Activated T-helper 2 cell treated with anti-CD3 and anti-CD28 coated beads, Interferon-gamma antibody, Interleukin-2, Interleukin-4, amounts not matched to agents 10 μg/mL and 5 μg/mL and 100 μg/mL, durations not matched to agents 14 hours and 24 hours and 36 hours (primary cell): ENCODE data around the gene TMEM150B. TPM values are rescaled to one million over a fixed set of nuclear protein-coding genes. Genes with fewer than 3 reads are reported as not detected.
A peak's percentile ranks its signal among the peaks of the same experiment; 100 is the strongest.

Experiments used
- DNase-seq: peaks from one replicate; pipeline ENCODE4 v3.0.0; 2021; ENCODE audit warnings: low spot score
- H3K27ac Mint-ChIP-seq: one replicate; pipeline ENCODE4 v1.8.0; 2021; ENCODE audit warnings: mixed read lengths
- H3K27me3 Mint-ChIP-seq: one replicate; pipeline ENCODE4 v1.8.0; 2021; ENCODE audit warnings: low read depth, mixed read lengths
- H3K36me3 Mint-ChIP-seq: one replicate; pipeline ENCODE4 v1.8.0; 2021; ENCODE audit warnings: low read depth, mixed read lengths
- H3K4me1 Mint-ChIP-seq: one replicate; pipeline ENCODE4 v1.8.0; 2021; ENCODE audit warnings: low read depth, mixed read lengths
- H3K4me3 Mint-ChIP-seq: one replicate; pipeline ENCODE4 v1.8.0; 2021; ENCODE audit warnings: low read depth, mild to moderate bottlenecking, moderate library complexity, mixed read lengths
- H3K9me3 Mint-ChIP-seq: one replicate; pipeline ENCODE4 v1.8.0; 2021; ENCODE audit warnings: mixed read lengths
- intact Hi-C: fragments of 100-400 bp; cut with micrococcal nuclease; formaldehyde crosslinking; loops from one replicate; pipeline ENCODE4 v1.15.1; 2023
- total RNA-seq: library from RNA; stranded (reverse); gene quantifications from 2 replicates; pipeline ENCODE4 v1.2.3, GENCODE V29; 2022

TMEM150B gene
- total RNA-seq, 1 donor from 2014 or later = 0.46 TPM

- H3K4me1 Mint-ChIP-seq = peaks cover 16% of the 10 kb centered on the region
- peaks cover 3% of the 10 kb centered on the region for H3K27me3 Mint-ChIP-seq
- no peaks in the 10 kb centered on the region for H3K9me3 Mint-ChIP-seq
- intact Hi-C loops = no loop called here
- peaks cover 5% of the 10 kb centered on the region for H3K36me3 Mint-ChIP-seq
- peak; percentile 28 for DNase-seq
- H3K27ac Mint-ChIP-seq = peak within 1 kb of the TSS; percentile 15
- peak within 1 kb of the TSS; percentile 20 for H3K4me3 Mint-ChIP-seq
These were observed 41.4 kb downstream of the TMEM150B start, which contains the start of gene BRSK1 for GRCh38 chr19:55283548-55284377. BRSK1 (plus strand) TSS chr19:55283997; CDS start chr19:55284443, 446 bp downstream.

- Mint-ChIP-seq H3K36me3 (peaks cover 18% of the 10 kb centered on the region), H3K4me3 (peak within 1 kb of the TSS; percentile 100), H3K27me3 (peaks cover 3% of the 10 kb centered on the region), H3K9me3 (no peaks in the 10 kb centered on the region), H3K27ac (peak within 1 kb of the TSS; percentile 97), H3K4me1 (peaks cover 16% of the 10 kb centered on the region)
- peak; percentile 96 for DNase-seq
- intact Hi-C loops = loop anchor here (1.0 to 2.0 kb wide), 3 partner anchors 21 to 319 kb away; partner anchors contain the start of genes FIZ1, KMT5C and PPP6R1
These were observed 45.1 kb downstream of the TMEM150B start, which contains the start of gene HSPBP1 for GRCh38 chr19:55279770-55280643. HSPBP1 (minus strand) TSS chr19:55280110; CDS start chr19:55279608, 502 bp downstream.

GRCh38 chr19:55279340-55279739, 45.8 kb downstream of the TMEM150B start:
- Mint-ChIP-seq H3K27ac (peak overlapping the region; percentile 97), H3K36me3 (peaks cover 18% of the 10 kb centered on the region), H3K27me3 (peaks cover 3% of the 10 kb centered on the region), H3K9me3 (no peaks in the 10 kb centered on the region), H3K4me1 (peaks cover 16% of the 10 kb centered on the region), H3K4me3 (peak overlapping the region; percentile 100)
- no peak for DNase-seq
- intact Hi-C loops = no loop called here

DNA sequence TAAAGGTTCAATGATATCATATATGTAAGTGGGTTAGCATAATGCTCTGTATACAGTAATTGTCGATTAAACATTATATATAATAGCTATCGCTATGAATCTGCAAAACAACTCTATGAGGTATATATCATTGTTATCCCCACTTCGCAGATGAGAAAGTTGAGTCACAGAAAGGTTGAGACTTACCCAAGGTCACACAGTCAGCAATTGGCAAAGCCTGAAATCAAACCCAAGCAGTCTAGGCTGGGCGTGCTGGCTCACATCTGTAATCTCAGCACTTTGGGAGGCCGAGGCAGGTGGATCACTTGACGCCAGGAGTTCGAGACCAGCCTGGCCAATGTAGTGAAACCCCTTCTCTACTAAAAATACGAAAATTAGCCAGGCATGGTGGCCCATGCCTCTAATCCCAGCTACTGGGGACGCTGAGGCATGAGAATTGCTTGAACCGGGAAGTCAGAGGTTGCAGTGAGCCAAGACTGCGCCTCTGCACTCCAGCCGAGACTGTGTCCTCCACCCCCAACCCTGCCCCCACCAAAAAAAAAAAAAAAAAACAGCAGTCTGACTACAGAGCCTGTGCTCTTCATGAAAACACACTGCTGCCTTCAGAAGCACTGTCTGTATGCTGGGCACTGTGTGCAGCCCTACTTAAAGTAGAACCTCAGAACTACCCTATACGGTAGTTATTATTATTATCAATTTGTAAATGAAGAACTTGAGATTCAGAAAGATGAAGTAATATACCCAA, 46.6 kb downstream of the TMEM150B start:
- Mint-ChIP-seq H3K9me3 (no peaks in the 10 kb centered on the region), H3K27ac (no peak overlapping the region), H3K4me1 (peaks cover 16% of the 10 kb centered on the region)

GRCh38 chr19:55277494-55277893, 47.6 kb downstream of the TMEM150B start:
- H3K4me3 Mint-ChIP-seq = no peak overlapping the region
- H3K27ac Mint-ChIP-seq = no peak overlapping the region
- H3K27me3 Mint-ChIP-seq = no peaks in the 10 kb centered on the region
- H3K9me3 Mint-ChIP-seq = no peaks in the 10 kb centered on the region
- peaks cover 23% of the 10 kb centered on the region for H3K36me3 Mint-ChIP-seq
- intact Hi-C loops = no loop called here
- peaks cover 16% of the 10 kb centered on the region for H3K4me1 Mint-ChIP-seq
- DNase-seq = no peak

More for the DNA sequence above, 46.6 kb downstream of the TMEM150B start:
- Mint-ChIP-seq H3K4me3 (peak overlapping the region; percentile 100), H3K36me3 (peaks cover 18% of the 10 kb centered on the region), H3K27me3 (peaks cover 2% of the 10 kb centered on the region)
- DNase-seq = no peak
- intact Hi-C loops = no loop called here

DNA sequence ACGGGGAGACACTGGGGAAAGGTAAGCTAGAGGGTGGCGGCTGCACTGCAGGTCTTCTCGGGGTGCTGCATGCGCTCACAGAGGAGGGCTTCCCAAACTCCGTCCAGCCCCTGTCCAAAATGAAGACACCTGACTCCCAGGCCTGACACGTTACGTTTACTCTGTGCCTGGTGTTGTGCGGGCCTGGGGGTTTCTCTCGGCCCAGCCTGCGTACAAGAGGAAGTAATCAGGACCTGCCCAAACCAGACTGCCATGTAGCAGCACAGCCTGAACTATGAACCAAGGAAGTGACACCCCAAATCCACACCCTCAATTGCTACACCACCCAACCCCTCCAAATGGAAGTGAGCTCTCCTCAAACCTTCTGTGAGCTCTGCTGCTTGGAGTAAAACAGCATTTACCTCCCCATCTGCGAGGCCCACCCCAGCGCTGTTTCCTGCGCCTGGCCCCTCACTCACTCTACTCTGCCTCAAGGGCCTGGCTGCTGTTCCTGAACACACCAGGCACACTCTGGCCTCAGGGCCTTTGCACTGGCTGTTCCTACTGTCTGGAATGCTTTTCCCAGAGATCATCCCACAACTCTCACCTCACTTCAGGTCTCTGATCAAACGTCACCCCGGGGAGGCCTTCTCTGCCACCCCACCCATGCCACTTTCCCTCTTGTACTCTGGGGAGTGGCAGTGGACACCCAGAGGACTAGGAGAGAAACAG, 48.3 kb downstream of the TMEM150B start:
- Mint-ChIP-seq H3K36me3 (peaks cover 28% of the 10 kb centered on the region), H3K4me1 (peaks cover 16% of the 10 kb centered on the region), H3K9me3 (no peaks in the 10 kb centered on the region), H3K27me3 (no peaks in the 10 kb centered on the region), H3K4me3 (no peak overlapping the region), H3K27ac (no peak overlapping the region)
- no peak for DNase-seq
- intact Hi-C loops = no loop called here

DNA sequence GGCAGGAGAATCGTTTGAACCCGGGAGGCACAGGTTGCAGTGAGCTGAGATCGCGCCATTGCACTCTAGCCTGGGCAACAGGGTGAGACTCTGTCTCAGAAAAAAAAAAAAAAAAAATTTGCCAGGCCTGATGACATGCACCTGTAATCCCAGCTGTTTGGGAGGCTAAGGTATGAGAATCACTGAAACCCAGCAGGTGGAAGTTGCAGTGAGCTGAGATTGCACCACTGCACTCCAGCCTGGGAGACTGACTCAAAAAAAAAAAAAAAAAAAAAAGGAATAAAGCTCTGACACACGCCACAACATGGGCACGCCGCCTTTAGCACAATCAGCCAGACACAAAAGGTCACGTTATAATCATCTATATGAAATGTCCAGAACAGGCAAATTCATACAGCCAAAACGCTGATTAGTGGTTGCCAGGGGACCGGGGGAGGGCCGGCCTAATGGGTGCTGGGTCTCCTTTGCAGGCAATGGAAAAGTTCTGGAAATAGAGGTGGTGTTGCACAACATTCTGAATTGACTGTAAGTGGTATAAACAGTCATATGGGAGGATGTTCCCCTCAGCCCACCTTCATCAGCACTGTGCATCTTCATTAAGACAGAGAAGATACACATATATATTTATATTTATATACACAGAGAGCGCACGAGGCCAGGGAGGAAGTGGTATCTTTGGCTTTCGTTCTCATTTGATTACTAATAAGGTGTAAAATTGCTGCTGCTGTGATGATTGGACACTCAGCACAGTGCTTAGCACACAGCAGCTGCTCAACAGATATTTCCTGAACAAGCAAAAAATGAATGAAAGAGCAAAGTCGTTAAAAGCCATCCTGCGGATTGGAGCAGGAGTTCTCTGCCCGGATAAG, 49.1 kb downstream of the TMEM150B start:
- no peaks in the 10 kb centered on the region for H3K27me3 Mint-ChIP-seq
- peaks cover 14% of the 10 kb centered on the region for H3K4me1 Mint-ChIP-seq
- no peak overlapping the region for H3K27ac Mint-ChIP-seq
- peaks cover 29% of the 10 kb centered on the region for H3K36me3 Mint-ChIP-seq
- no peak for DNase-seq
- H3K4me3 Mint-ChIP-seq = no peak overlapping the region
- intact Hi-C loops = no loop called here
- no peaks in the 10 kb centered on the region for H3K9me3 Mint-ChIP-seq

DNA sequence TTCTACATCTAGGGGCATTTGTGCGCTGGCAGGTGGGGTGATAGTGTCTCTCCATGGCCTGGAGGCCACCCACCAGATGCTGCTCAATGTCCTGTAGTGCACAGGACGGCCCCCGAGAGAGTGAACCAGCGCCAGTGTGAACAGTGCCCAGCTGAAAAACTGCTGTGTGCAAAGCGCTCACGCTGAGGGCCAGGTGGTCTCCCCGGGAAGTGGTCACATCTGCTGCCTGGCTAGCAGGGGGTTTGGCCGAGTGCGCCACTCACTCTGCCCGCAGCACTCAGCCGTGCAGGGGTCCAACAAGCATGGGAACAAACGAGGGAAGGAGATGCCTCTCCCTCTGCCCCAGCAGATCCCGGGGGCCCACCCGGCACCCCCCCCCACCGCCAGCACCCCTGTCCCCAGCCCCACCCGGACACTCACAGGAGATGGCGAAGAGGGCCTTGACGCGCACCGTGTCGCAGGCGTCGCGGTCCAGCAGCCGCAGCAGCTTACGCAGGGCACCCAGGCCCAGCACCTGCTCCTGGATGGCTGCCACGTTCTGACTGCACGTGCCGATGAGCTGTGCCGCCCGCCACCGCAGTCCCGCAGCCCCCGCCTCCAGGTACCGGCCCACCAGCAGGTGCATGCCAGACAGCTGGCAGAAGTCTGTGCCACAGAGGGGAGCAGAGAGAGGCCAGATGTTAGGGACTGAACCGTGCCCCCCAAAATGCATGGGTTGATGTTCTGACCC, 51.0 kb downstream of the TMEM150B start:
- H3K9me3 Mint-ChIP-seq = no peaks in the 10 kb centered on the region
- H3K36me3 Mint-ChIP-seq = peaks cover 30% of the 10 kb centered on the region
- H3K27me3 Mint-ChIP-seq = no peaks in the 10 kb centered on the region
- no peak overlapping the region for H3K27ac Mint-ChIP-seq
- peaks cover 2% of the 10 kb centered on the region for H3K4me1 Mint-ChIP-seq
- intact Hi-C loops = no loop called here
- no peak for DNase-seq
- no peak overlapping the region for H3K4me3 Mint-ChIP-seq

DNA sequence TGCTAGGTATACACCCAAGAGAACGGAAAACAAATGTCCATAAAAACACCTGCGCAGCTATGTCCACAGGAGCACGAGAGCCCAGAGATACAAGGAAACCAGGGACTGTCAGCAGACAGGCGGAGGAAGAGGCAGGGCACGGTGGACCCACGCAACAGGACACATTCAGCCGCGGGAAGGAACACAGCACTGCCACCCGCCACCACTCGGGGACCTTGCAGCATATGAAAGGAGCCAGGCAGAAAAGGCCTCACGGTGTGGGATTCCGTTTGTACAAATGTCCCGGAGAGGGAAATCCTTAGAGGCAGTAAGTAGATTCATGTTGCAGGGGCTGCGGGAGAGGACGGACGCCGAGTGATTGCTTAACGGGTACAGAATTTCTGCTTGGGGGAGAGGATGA, 53.0 kb downstream of the TMEM150B start:
- Mint-ChIP-seq H3K9me3 (no peaks in the 10 kb centered on the region), H3K27ac (no peak overlapping the region), H3K36me3 (peaks cover 31% of the 10 kb centered on the region), H3K4me3 (no peak overlapping the region), H3K4me1 (no peaks in the 10 kb centered on the region), H3K27me3 (no peaks in the 10 kb centered on the region)
- DNase-seq = no peak
- intact Hi-C loops = no loop called here

- Mint-ChIP-seq H3K27ac (no peak overlapping the region), H3K36me3 (peaks cover 29% of the 10 kb centered on the region), H3K4me3 (no peak overlapping the region), H3K9me3 (peaks cover 8% of the 10 kb centered on the region), H3K4me1 (no peaks in the 10 kb centered on the region), H3K27me3 (no peaks in the 10 kb centered on the region)
- intact Hi-C loops = no loop called here
- no peak for DNase-seq
These were observed 54.8 kb downstream of the TMEM150B start for GRCh38 chr19:55270172-55270942.
